GM12891 (cell line): Measurements from ENCODE around the gene GBF1.

Experiments used
- DNase-seq: peaks from one replicate; pipeline ENCODE4 v3.0.0; 2011; ENCODE audit warnings: low spot score; ENCODE audit not compliant: insufficient read length
- FAIRE-seq: peaks from 2 replicates; lab custom pipeline; 2011; peaks lifted over from hg19 to GRCh38; lab: Jason Lieb, UNC
- PAX5 ChIP-seq: IDR thresholded peaks from 2 replicates; pipeline ENCODE4 v1.6.1; 2011; ENCODE audit warnings: low read length, moderate library complexity, mild to moderate bottlenecking; ENCODE audit not compliant: insufficient read depth, severe bottlenecking
- POLR2A ChIP-seq: IDR thresholded peaks from 2 replicates; pipeline ENCODE4 v1.6.1; 2011; ENCODE audit warnings: low read depth, low read length, control low read depth
- POLR2AphosphoS5 ChIP-seq: IDR thresholded peaks from 2 replicates; pipeline ENCODE4 v1.6.1; 2011; ENCODE audit warnings: low read depth, low read length, control low read depth
- POU2F2 ChIP-seq: IDR thresholded peaks from 2 replicates; pipeline ENCODE4 v1.6.1; 2011; ENCODE audit warnings: low read depth, mild to moderate bottlenecking, control low read depth, low read length, moderate library complexity
- SPI1 ChIP-seq: IDR thresholded peaks from 2 replicates; pipeline ENCODE4 v1.6.1; 2011; ENCODE audit warnings: low read depth, low read length, control low read depth
- TAF1 ChIP-seq: IDR thresholded peaks from 2 replicates; pipeline ENCODE4 v1.6.1; 2011; ENCODE audit warnings: low read depth, low read length, control low read depth

The GBF1 gene

DNA sequence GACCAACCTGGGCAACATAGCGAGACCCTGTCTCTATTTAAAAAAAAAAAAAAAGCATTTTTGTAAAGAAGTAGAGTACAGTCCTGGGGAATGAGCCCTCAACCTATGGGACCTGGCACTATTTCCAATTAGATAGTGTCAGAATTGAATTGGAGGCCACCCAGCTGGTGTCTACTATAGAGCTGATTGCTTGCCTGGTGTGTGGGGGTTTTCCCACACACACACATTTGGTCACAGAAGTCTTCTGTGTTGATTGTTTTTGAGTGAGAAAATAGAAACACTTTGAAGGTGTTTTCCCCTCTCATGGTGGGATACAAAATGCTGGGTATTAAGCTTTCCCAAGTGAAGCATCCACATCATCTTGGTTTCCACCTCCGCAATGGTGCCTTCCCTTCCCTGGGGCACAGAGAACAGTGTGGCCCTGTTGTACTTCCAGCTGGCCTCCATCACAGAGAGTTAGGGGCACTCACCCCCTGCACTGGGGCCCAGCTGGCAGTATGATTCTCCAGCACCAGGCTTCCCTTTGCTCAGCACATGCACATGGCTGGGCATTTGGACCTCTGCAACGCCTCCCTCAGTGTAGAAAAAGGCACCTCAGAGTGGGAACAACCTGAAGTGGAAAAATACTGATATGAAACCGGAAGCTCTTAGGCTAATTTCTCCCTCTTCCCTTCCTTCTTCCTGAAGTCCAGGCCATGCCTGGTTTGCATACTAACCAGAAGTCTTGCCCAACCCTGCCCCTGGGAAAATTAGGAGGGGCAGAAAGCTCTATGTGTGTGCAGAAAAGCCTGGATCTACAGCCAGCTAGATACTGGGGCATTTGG lies 139.5 kb downstream of the GBF1 start:
- TF ChIP-seq SPI1, result no peak
- no peak for TF ChIP-seq POLR2A
- TF ChIP-seq POLR2AphosphoS5, result no peak
- TF ChIP-seq TAF1, result no peak
- TF ChIP-seq PAX5, result no peak
- no peak for TF ChIP-seq POU2F2
- DNase-seq (no peak), FAIRE-seq (no peak)

DNA sequence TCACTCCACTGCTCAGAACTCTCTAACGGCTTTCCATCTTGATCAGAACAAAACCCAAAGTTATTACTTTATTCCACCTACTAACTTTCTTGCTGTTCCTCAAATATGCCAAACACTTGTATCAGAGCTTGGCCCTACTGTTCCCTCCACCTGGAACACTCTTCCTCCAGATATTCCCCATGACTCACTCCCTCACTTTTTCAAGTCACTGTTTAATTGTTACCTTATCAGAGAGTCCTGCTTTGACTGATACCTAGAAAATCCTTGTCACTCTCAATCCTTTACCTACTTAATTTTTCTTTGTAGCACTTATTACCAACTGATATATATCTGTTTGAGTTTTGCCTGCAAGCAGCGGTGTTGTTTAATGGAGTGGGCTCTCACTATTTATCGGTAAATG lies 144.6 kb downstream of the GBF1 start:
- no peak for TF ChIP-seq POLR2AphosphoS5
- TF ChIP-seq SPI1, result no peak
- TF ChIP-seq TAF1, result no peak
- no peak for TF ChIP-seq PAX5
- no peak for TF ChIP-seq POU2F2
- TF ChIP-seq POLR2A, result no peak
- DNase-seq (no peak), FAIRE-seq (no peak)

GRCh38 chr10:102392306-102392705 lies 147.0 kb downstream of the GBF1 start:
- TF ChIP-seq POU2F2, result no peak
- TF ChIP-seq TAF1, result no peak
- no peak for TF ChIP-seq PAX5
- TF ChIP-seq POLR2A, result no peak
- TF ChIP-seq POLR2AphosphoS5, result no peak
- TF ChIP-seq SPI1, result no peak
- no peak for FAIRE-seq
- DNase-seq, result no peak

- FAIRE-seq, result no peak
- TF ChIP-seq POLR2AphosphoS5 (no peak), SPI1 (no peak), POLR2A (no peak), PAX5 (no peak), POU2F2 (no peak), TAF1 (no peak)
Observed at GRCh38 chr10:102393411-102394078, 148.2 kb downstream of the GBF1 start.

GRCh38 chr10:102394079-102394800 lies 148.9 kb downstream of the GBF1 start:
- DNase-seq (peak; percentile 97), FAIRE-seq (peak; percentile 90)
- TF ChIP-seq POLR2A (no peak), POU2F2 (peak; percentile 77), POLR2AphosphoS5 (no peak), SPI1 (peak; percentile 77), TAF1 (peak; percentile 22; the same call in 1 of the 2 replicates), PAX5 (peak; percentile 24)

More at GRCh38 chr10:102393411-102394078, 148.2 kb downstream of the GBF1 start:
- DNase-seq, result no peak

DNA sequence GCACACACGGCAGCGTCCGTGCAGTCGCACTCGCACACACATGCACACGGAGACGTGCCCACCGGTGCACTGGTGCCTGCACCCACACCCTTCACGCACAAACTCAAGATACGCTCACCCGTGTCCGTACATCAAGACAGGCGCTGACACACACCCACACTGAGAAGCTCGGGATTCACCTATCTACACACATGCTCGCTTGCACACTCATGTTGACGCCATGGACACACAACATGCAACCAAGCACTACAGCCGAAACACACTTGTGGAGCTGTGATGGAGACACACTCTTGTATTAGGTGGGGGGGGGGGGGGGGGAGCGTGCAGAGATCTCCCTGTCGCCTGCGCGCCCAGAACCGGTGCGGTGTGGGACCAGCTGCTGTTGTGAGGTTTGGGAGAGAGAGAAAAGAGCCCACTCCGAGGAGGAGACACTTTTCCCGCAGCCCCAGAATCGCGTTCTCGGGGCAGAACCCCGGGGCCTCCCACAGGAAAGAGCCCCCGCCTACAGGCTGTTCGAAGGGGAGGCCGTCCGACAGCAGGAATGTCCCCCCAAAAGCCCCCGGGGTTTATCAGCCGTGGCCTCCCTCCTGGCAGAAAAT lies 149.6 kb downstream of the GBF1 start:
- TF ChIP-seq TAF1 (no peak; the same call in none of the 2 replicates), POLR2AphosphoS5 (peak; percentile 90), PAX5 (no peak), POU2F2 (no peak; the same call in 1 of the 2 replicates), POLR2A (peak; percentile 79), SPI1 (no peak)
- FAIRE-seq, result no peak
- DNase-seq, result no peak

GRCh38 chr10:102395400-102396316 lies 150.3 kb downstream of the GBF1 start, which contains the start of gene NFKB2:
Gene NFKB2, plus strand, starts transcription at chr10:102395705. Its CDS starts 255 bp downstream, at chr10:102395960.
- DNase-seq (peak; percentile 84), FAIRE-seq (peak; percentile 91)
- TF ChIP-seq POU2F2 (peak; percentile 15; the same call in 1 of the 2 replicates), POLR2AphosphoS5 (no peak; the same call in 1 of the 2 replicates), SPI1 (no peak), TAF1 (peak; percentile 10; the same call in 1 of the 2 replicates), PAX5 (no peak), POLR2A (peak; percentile 3; the same call in 1 of the 2 replicates)

DNA sequence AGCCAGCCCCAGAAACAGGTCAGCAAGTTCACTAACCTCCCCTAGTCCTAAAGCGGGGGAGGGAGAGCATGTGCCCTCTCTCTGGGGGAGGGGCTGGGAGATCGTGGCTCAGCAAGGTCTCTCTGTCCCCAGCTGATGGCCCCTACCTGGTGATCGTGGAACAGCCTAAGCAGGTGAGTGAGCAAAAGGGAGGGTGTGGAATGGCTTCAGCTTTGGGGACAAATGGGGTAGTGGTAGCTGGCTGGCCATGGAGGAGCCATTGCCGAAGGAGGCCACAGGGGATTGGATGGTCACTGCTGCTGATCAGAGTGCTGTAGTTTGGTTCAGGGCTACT lies 151.0 kb downstream of the GBF1 start:
- TF ChIP-seq PAX5, result no peak
- TF ChIP-seq POU2F2, result no peak
- TF ChIP-seq POLR2A, result no peak
- TF ChIP-seq TAF1, result no peak
- TF ChIP-seq POLR2AphosphoS5, result no peak
- no peak for TF ChIP-seq SPI1
- DNase-seq (no peak), FAIRE-seq (no peak)
